Measurements from ENCODE around the gene MLYCD.
A peak's percentile ranks its signal among the peaks of the same experiment; 100 is the strongest.
"Not testable (repeated sequence)": the region's sequence is repeated elsewhere in the genome, so short reads cannot be mapped to it uniquely, and the experiment has no call there.

Gene MLYCD

DNA sequence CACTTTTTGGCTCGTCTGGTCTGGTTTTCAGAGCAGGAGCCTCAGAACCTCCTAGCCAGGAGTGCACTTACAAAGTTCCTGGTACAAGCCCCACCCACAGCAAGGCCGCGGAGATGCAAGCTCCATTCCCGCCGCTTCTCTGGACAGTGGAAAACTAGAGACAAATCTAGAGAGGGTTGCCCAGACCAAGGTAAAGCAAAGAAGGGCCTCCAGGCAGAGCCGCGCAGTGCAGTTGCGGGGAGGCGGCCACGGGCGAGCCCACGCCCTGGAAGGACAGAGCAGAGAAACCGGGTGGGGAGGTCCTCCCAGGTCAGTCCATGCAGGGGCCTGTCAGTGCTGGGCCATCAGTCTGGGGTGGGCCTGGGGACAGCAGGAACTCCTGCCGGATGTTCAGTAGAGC, 43.2 kb downstream of the MLYCD start:
- DNase-seq: no peak

DNA sequence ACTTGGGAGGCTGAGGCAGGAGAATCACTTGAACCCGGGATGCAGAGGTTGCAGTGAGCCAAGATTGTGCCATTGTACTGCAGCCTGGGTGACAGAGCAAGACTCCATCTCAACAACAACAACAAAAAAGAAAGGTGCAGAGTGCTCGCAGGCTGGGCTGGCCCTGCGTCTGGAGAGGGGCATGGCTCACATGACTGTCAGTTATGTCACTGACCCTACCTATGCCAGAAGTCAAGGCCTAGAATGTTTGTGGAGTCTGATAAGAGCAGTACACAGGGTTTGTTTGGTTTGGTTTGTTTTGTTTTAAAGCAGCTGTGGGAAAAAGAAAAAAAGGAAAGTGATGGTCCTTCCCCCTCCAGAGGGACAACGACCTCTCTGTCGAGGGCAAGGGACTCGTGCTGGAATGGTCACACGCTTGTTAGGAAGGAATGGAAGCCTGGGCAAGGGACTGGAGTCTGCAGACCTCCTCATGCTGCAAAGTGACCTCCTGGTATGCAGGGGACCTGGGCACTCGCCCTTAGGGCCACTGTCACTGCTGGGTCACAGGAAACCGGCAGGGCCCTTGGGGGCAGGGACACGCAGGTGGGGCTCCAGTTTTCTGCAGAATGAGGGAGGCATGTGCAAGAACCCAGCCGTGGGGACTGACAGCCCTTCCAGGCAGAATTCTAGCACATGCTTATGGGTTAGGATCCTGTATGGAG, 44.0 kb downstream of the MLYCD start:
- no peak for DNase-seq

DNA sequence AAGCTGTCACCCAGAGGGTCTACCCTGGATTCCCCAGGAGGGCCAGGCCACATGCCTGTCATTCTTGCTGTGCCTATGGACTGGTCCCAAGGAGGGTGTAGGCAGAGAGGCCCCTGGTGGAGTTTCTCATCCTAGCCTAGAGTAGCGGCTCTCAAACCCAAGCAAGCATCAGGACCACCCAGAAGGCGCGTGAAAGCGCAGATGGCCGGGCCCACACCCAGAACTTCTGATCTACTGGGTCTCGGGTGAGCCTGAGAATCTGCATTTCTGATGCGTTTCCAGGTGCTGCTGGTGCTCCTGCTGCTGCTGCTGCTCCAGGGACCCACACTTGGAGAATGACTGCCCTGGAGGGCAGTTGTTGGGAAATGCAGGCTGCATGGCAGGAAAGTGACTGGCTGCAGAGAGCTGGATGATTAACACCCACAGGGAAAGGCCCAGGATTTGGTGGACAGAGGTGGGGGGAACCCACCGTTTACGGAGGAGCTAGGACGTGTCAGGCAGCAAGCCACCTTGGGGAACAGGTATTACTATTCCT, 44.7 kb downstream of the MLYCD start:
- no peak for DNase-seq

DNA sequence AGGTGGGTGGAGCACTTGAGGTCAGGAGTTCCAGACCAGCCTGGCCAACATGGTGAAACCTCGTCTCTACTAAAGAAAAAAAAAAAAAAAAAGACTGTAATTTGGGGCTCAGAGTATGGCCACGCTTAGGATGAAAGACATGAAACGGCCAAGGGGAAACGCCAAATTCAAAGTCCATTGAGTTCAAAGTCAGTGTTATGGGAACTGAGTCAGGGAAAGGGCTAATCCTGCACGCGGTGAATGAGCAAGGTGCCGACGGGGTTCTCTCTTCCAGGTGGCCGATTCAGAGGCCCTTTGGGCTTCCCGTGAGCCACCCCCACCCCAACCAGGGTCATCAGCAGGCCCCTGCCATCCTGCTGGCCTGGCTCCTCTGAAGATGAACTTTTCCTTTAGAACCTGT, 46.7 kb downstream of the MLYCD start:
- DNase-seq: no peak

DNA sequence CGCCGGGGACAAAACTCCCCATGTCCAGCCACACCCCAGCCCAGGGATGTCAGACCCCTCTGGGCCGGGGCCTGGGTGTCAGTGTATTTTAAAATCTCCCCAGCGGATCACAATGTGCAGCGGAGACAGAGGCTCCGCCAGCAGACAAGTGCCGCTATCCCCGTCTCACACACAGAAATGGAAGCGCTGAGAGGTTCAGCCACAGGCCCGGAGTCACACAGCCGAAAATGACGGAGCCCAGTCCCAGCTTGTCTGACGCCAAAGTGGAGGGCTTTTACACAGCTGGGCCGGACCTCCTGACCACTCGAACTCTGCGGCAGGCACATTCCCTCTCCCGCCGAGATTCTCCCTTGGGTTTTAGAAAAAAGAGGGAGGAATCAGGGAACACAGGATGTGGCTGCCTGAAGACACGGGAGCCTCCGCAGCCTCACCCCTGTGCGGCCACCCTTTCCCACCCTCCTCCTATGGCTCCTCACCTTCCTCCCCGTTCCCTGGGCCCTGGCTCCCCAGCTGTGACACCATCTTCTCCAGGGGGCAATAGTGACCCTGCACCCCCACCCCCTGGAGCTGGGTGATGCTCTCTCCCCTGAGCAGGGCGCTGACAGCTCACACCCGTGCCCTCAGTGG, 47.4 kb downstream of the MLYCD start:
- DNase-seq: no peak

DNA sequence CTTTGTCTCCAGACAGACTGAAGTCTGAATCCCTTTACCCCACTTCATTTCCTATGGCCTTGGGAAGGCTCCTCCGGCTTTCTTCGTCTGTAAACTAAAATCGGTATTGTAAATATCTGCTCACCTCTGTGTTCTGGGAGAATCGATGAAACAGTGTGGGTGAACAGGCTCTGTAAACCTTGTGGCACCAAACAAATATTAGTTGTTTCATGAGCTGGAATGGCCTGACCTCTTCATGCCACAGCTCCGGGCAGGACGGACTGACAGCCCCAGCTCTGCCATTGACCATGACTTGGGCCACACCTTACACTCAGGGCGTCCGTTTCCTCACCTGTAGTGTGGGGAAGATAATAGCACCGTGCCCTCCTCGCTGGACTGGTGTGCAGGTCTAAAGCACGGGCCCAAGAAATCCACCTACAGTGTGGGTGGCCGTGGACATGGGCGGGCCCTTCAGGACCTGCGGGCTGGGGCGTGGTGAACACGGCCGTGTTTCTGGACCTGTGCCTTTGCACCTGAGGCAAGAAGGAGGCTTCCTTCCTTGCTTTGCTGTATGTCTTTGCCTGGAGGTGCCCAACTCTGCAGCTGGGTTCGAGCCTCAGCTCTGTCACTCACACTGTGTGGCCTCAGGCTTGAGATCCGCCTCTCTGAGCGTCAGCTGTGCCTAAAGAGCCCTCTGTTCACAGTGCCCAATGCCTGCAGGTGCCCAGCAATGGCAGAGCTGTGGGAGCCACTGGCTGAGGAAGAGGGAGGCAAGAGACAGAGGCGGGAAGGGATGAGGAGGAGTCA, 48.1 kb downstream of the MLYCD start:
- no peak for DNase-seq

DNA sequence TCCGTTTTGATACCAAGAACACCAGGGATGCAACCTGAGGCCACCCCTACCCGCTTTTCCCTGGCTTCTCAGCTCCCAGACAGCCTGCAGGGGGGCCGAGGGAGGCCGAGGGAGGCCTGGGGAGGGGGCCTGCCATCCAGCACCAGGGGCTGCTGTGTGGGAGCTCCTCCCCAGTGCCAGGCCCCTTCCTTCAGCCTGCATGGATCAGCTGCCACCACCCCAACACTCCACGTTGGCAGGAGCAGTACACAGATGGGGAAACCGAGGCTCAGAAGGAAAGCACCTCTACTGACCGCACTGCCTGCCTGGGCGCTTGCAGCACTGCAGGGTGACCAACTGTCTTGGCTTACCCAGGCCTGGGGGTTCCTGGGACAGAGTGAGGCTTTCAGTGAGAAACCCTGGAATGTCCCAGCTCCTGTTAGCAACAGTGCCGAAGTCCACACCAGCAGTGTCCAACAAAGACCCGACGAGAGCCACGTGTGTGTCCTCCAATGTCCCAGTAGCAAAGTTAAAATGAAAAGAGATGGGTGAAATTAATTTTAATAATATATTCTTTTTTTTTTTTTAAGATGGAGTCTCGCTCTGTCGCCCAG, 48.8 kb downstream of the MLYCD start:
- no peak for DNase-seq

DNA sequence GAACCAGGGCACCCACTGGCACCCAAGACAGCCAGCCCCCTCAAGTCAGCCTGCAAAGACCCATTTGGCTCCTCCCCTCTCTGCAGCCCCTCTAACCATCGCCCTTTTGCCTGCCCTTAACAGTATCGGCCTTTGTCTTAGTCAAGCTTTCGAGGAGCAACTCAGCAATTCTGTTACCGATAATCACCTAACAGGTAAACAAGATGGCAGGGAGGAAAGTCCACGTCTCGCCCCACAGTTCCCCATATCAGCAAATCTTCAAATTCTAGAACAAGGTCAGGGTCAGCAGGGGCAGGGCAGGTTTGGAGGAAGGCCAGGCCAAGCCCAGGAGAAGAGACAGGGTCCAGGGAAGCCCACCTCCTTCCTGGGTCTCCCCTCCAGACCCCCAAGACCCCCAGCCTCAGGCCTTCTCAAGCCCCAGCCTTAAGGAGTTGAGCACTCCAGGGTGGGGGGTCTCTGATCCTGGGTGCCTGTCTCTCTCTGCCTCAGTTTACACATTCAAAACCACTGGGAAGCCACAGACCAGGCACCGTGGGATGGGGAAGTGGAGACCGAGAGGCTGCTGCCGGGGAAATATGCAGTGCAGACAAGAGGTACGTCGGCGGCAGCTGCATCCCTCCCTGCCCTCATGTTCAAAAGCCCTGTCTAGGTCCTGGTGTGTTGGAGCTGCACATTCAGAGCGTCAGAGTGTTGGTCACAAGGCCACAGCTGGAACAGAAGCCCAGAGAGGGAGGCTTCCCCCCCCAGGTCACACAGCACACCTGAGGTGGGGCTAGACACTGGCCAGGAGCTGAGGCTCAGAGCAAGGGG, 50.2 kb downstream of the MLYCD start:
- no peak for DNase-seq

DNA sequence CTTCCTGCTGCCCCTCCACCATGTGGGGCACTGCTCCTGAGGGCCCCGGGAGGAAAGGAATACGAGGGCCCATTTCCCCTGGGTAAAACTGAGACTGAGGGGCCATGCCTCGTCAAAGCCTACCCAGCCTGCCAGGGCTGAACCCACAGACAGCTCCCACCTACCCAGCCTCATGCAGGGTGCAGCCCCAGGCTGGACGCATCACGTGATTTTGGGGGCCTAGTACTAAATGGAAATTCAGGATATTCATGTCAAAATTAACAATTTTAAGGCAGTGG, 50.7 kb downstream of the MLYCD start:
- no peak for DNase-seq

DNA sequence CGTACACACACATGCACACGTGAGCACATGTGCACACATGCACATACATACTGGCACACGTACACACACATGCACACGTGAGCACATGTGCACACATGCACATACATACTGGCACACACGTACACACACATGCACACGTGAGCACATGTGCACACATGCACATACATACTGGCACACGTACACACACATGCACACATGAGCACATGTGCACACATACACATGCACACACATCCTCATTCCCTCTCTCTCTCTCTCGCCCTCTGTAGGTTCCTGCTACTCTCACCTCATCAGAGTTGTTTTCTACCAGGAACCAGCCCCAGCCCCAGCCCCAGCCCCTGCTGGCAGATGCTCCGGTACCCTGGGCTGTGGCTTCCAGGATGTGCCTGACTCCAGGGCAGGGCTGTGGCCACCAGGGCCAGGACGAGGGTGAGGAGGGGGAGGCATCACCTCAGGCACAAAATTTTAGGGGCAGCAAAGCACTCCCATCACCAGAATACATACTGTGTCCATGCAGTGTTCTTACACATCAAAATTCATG, 52.0 kb downstream of the MLYCD start:
- DNase-seq: not testable (repeated sequence)

DNA sequence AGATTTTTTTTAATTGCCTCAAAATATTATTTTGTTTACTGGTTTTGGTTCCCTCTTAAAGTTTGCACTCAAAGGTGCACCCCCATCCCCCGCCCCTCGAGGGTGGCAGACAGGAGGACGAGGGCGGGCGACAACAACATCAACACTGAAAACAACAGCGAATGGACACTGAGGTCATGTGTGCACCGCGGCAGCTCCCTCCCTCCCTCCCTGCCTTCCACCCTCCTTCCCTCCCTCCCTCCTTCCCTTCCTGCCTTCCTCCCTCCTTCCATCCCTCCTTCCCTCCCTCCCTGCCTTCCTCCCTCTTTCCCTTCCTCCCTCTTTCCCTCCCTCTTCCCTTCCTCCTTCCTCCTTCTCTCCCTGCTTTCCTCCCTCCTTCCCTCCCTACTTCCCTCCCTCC, 52.6 kb downstream of the MLYCD start:
- DNase-seq: no peak

DNA sequence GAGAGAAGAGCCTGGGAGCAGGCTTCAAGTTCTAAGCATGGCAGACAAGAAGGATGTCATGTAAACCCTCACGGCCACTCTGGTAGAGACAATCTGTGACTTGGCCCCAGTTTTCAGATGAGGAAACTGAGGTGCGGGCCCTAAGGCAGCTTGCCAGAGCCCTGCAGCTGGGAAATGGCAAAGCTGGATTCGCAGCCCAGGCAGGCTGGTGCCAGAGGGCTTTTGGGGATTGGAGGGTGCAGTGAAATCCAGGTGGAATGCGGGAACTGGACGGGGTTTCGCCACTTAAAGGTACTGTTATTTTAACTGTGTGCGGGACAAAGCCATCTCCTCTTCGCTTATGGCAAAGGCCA, 53.6 kb downstream of the MLYCD start:
- DNase-seq: no peak

DNA sequence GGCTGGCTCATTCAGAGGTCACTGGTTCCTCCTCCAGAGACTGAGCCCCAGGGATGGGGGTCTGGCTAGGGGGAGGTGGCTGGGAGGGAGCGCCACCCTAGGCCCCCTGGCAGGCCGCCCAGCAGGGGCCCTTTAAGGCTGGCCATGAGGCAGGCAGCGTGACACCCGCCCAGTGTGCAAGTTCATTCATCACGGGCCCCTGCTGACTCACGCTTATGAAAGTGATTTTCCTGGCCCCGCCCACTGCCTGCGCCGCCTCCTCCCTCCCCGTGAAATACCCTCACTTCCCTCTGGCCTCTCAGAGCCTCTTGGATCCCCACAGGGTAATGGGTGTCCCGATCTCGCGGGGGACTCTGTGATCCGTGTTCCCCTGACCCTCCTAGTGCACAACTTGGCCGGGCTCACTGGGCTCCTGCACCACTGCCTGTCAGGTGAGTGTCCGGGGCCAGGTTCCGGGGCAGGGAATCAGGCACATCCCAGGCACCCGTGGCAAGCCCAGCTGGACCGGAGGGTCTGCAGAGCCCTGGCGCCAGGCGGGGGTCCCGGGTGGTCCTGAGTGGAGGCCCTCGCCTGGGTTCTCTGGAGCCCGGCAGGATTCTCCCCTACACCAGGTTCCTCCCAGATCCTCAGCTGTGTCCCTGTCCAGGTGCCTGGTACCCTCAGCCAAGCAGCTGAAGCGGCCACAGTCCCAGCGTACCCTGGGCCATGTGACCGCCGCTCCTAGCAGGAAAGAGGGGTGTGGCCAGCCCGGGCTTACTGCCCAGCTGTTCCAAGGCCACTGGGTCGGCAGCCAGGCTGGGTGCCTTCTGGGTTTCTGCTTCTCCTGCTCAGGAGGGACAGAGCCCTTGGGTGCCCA, 54.3 kb downstream of the MLYCD start, which contains the start of gene OSGIN1:
TSS of gene OSGIN1 (plus strand) at position 301 of the 856 bp plus-strand sequence. CDS start 4,432 bp downstream, outside the sequence.
- DNase-seq: peak; percentile 96

DNA sequence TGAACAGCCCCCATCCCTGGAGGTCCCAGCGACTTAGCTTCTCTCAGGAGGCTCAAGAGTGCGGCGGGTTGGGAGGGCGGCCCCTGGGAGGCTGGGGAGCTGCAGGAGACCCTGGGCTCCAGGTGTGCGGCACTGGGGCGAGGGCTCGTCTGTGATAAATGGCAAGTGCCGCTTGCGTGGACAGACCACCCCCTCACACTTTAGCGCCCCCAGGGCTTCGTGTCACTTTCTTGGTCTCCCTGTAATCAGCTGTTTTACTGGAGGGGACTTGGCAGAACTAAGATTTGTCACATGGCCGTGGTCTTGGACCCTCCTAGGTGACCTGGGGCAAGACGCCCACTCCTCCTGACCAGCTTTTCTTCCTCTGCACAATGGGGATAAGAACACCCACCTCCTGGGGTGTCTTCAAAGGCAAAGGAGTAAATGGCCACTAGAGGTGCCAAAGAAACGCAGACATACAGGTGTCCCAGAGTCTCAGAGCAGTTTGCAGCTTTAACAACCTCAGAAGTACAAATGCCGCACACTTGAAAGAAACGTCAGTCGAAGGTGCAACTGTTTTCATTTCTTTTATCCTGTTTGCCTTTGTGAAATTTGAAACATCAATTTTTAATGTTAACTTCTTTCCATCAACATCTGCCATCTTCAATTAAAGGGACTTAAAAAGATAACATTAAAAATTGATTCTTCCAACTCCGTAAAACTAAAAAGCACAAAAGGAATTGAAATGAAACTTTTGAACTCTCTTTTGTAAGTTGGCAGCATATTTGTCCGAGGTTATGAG, 55.1 kb downstream of the MLYCD start:
- peak; percentile 72 for DNase-seq

DNA sequence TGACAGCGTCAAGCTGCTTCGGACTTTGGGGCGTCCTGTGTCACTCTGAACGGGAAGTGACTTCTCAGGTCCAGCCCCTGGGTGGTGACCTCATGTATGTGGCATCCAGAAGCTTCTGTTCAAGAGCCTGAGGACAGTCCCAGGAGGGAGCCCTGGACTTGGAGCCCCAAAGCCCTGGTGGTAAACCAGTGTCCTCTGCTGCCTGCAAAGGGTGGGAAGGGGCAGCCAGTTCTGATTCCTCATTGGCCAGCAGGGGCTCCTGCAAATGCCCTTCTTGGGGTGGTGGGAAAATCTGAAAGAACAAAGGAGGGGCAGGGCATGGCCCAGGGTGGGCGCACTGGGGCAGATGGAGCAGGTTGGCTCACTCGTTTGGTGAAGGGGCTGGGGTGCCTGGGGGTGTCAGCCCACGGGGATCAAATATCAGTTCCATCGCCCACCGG, 55.7 kb downstream of the MLYCD start:
- peak; percentile 36 for DNase-seq

DNA sequence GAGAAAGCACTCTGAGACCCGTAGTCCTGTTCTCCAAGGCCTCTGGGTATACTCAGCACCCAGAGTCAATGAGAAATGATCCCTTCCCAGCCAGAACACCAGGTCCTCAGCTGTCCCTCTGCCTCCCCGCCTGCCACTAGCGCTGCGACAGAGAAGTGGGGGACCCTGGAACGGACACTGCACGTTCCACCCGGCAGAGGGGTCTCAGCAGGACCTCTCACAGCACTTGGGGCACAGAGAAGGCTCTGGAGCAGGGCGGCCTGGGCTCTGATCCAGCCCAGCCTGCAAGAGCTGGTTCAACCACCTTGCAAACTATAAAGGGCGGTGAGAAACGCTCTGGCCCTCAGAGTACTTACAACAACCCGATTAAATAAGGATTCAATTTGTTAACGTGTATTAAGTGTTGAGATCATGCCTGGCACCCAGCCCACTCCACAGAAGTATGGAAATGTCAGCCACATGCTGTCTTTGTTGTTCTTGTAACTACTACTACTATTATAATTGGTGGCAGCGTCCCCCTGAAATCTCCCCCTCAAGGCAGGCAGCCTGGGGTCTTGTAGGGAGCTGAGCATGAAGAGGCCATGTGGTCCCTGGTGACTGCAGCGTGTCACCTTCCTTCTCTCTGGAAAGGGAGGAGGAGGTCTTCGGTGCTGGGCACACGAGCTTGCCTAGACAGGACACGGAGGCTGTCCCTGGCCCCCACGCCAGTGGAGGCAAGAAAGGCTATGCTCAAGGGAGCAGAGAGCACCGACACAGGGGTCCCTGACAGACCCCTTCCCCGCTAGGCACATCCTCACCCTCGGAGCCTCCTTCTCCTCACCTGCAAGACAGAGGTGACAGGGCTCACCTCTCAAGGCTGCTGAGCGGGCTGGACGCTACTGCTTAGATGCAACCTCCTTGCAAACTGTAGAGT, 56.6 kb downstream of the MLYCD start:
- DNase-seq: no peak

DNA sequence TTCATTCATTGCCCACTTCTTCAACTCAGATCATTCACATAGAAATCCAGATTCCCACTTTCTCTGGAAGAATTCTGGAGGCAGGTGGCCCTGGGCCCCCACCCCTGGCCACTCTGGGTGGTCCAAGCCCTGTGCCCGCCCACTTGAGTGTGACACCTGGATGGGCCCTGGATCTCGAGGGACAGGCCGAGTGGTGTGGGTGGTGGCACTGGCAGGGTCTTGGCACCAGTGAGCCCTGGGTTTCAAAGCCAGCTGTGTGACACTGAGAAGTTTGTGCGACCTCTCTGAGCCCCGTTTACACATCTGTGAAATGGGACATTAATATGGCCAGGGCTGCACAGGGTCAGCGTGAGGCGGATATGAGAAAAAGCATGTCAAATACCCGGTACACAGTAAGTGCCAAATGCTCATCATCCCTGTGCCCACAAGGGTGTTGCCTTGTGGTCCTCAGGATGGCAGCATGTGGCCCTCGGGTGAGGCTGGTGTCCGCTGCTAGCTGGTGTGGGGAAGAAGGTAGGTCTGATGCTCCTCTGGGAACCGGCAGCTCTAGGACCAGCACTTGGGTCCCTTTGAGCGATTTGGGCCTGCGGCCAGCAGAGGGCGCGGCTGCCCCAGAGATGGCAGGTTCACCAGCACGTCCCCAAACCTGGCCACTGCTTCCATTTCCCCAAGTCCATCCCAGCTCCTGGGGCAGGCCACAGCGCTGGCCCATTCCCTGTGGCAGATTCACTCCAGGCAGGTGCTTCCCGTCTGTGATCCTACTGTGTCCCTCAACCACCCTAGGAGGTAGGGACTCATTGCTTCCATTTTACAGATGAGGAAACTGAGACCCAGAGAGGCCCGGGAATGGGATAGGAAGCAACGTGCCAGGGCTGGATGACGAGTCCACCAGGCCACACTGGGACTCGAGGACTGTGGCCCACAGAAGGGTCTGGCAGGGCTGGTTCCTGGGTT, 57.7 kb downstream of the MLYCD start:
- DNase-seq: peak; percentile 87

DNA sequence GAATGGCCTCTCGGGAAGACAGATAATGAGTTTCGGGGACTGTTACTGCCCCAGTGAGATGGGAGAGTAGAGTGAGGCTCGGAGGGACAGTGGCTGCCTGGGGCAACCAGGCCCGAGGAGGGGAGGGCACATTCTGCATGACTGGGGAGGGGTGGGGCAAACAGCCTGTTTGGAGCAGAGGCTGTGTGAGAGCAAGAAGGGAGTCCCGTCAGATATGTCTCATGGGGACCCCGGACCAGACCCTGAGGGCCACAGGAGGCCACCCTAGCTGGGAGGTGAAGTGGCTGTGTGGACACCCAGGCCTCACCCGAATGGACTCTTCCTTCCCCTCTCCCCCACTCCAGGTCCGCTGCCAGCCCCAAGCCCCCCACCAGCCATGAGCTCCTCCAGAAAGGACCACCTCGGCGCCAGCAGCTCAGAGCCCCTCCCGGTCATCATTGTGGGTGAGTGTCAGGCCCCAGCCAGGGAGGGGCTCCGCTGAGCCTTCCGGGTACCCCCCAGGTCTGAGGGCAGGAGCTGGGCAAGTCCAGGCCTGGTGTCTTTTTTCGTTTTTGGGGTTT, 58.5 kb downstream of the MLYCD start:
- DNase-seq: no peak
